GM18858 (cell line): ENCODE measurements around the gene TRIM28.

Experiments
- ATAC-seq: cut with Tn5 transposase; IDR thresholded peaks from one replicate; pipeline ENCODE4 v1.9.1; 2021; ENCODE audit not compliant: unreplicated experiment

TRIM28 gene

DNA sequence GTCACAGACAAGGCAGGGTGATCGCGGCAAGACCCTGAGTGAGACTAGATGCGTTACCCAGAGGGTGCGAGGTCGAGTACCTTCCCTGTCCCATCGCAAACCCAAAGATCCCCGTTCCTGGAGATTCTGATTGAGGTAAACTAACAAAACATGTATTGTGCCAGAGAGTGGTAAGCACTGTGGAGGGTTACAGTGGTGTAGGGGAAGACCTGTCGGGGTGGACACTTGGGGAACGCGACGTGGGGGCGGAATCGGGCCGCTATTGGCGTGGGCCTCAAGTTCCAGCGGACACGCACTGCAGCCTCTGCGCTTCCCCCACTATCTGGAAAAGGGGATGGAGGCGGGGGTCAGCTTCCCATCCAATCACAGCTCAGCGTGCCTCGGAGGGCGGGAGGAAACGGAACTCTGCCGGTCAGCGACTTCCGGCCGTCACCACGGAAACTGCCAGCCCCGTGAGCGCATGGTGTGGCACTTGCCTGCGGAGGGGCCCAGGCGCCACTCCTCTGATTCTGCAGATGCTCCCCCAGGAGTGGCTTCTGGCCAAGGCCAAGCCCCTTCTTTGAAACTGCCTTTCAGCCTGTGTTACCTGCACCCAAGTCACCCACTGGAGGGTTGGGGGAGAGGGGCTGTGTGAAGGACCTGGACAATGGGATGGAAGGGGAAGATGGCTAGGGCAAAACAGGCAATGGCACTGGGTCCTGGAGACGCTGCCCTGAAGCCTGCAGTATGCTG is 15.6 kb downstream of the TRIM28 start:
- no peak for ATAC-seq

DNA sequence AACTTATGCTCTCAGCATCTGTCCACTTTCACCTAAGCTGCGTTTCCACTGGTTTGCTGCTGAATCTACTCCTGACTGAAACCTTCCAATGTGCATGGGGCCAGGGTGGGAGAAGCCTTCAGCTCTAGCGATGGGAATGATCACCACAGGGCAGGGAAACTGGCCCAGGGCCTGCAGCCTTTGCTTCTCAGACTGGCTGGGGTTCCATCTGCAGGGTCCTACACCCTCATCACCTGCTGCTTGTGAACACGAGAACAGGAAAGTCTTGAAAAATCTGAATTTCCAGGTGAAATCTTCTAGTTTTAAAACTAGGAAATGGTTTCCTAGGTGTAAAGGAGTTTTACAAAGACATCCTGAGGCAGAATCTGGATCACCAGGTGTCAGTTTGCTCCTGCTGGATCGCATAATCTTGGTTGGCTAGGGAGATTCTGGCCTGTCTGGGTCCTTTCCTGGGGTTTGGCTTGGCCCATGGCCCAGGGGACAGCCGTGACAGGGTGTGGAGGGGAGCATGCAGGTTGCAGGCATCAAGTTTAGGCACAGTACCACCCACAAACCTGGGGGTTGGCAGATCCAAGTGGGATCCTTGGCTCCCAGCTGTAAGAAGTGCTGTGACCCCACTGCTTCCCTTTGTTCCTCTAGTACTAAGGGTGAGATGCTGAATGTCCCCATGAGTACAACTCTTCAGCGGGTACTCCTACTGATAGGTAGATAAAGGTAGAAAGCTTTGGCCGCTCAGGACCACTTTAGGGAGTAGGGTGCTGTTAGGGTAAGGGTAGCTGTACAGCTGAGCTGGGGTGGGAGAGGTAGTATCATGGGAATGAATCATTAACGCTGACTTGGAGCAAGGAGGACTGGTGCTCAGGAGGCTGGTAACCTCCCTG is 16.4 kb downstream of the TRIM28 start:
- no peak for ATAC-seq

DNA sequence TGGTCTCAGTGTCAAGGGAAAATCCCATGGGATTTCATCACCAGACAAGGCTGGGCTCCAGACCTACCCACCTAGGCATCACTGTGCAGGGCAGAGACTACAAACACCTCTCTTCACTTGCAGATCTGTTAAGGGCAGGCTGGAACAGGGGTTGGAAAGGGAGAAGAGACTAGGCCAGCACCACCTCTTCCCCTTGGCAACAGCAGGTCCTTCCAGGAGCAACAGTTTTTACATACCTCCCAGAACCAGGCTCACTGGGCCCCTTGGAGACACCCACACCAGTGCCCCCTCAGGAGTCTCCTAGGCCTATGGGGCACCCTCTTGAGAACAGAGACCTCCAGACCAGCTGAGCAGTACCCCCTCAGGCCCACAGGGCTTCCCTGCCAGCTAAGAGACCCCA is 17.1 kb downstream of the TRIM28 start:
- no peak for ATAC-seq

DNA sequence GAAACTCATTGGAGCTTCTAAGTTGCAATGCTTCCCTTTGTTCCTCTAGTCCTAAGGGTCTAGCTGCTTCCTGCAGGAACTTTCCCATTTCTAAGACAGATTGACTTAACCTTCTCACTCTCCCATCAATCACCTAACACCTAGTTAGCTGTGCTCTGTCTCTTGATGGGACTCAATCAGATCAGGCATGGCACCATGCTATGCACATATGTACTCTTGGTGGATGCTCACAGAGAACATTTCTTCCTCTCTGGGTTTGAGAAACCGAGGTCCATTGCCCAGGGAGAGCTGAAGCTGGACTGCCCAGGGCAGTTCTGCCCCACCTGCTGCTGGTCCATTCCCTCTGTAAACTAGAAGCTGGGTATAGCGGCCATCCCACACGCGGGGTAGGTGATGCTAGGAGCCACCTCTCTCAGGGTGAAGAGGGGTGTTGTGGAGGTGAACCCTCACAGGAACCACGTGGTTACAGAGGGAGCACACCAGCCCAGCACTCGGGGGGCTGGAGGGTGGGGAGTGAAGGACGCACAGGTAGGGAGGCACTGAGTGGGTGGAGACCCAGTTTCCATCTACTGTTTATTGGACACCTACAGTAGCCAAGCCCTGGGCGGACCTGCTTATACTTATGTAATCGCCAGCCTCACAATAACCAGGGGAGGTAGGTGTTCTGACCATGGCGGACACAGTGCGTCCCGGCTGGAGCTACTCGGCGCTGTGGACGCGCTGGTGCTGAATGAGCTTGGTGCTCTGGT is 17.7 kb downstream of the TRIM28 start:
- ATAC-seq = no peak

DNA sequence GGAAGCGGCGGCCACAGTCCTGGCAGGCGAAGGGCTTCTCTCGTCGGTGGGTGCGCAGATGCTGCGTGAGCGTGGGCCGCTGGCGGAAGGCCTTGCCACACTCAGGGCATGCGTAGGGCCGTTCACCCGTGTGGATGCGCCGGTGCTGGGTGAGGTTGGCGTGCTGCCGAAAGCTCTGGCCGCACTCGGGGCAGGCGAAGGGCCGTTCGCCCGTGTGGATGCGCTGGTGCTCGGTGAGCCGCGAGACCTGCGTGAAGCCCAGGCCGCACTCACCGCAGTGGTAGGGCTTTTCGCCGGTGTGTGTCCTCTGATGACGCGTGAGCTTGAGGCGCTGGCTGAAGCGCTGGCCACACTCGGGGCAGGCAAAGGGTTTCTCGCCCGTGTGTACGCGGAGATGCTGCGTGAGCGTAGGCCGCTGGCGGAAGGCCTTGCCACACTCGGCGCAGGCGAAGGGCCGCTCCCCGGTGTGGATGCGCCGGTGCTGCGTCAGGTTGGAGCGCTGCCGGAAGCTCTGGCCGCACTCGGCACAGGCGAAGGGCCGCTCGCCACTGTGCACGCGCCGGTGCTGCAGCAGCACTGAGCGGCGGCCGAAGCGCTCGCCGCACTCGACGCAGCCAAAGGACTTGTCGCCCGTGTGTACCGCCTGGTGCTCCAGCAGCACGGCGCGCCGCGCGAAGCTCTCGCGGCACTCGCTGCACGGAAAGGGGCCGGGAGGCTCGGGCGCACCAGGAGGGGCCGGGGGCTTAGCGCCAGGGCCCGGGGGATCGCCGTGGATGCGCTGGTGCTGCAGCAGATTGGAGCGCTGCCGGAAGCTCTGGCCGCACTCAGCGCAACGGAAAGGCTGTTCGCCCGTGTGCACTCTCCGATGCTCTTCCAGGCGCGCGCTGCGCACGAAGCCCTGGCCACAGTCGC is 18.5 kb downstream of the TRIM28 start:
- no peak for ATAC-seq

DNA sequence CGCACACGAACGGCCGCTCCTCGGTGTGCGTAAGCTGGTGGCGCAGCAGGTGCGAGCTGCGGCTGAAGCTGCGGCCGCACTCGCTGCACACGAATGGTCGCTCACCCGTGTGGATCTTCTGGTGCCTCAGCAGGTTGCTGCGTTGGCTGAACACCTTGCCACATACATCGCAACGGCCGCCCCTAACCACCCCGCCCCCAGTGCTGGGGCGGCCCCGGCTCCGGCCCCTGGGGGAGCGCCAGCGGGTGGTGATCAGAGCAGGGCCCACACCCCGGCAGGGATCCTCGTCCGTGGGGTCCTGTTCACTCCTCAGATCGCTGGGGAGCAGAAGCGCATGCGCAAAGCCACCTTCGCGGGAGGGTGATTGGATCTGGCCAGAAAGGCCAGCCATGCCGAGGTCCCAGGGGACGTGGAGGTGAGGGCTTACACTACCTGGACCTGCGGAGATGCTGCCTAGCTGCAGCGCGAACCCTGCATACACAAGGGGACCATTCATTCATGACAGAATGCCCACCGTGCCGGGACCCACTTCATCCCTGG is 19.2 kb downstream of the TRIM28 start:
- ATAC-seq = no peak

DNA sequence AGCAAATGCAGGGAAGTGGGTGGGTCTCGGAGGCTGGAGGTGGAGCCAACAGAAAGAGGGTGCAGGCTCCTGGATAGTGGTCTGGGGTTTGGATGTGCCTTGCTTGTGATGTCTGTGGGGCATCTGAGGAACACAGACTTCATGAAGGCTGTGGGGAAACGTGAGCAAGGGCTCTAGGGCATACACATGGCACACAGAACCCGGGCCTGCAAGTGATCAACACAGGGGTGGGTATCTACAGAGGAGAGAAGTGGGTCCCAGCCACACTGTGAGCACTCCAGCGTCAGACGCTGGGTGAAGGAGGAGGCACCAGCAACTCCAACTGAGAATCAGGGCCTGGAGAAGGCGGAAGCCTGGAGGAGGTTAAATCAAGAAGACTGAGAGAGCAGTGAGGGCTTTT is 20.0 kb downstream of the TRIM28 start:
- no peak for ATAC-seq

DNA sequence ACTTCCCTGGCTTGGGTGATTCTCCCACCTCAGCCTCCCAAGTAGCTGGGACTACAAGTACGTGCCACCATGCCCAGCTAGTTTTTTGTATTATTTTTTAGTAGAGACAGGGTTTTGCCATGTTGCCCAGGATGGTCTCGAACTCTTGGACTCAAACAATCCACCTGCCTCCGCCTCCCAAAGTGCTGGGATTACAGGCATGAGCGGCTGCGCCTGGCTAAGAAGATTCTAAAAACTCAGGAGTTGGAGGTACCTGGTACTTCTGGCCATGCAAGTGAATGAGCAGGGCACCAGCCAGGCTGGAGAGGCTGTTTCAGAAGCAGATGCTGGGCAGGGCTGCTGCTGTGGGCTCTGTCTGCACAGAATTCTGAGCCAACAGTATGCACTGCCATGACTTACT is 23.1 kb downstream of the TRIM28 start:
- no peak for ATAC-seq

DNA sequence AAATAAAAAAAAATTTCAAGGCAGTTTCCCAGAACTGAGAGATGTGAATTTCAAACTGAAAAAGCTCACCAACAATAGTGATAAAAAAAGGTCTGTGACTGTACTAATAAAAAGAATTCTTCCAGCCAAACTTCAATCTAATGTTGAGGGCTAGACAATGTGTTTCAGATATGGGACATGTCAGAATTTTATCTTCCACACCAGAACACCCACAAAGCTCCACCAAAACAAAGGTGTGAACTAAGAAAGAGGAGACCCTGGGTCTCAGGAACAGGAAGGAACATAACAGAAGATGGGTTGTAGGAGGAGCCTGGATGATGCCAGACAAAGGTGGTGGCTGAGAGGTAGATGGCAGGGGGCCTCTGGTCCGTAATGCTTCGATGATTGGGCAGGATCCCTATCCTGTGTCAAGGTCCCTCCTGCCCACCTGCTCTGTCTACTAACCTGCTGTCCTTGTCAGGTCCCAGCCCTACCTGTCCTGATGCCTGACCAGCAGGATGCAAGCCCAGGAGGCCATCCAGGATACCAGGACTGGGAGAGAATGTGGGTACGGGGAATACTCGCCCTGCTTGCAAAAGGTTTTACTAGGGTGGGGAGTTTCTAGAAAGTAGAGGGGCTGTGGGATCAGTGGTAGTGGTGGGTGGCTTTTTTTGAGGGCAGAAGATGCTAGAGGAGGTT is 24.7 kb downstream of the TRIM28 start:
- ATAC-seq = no peak

DNA sequence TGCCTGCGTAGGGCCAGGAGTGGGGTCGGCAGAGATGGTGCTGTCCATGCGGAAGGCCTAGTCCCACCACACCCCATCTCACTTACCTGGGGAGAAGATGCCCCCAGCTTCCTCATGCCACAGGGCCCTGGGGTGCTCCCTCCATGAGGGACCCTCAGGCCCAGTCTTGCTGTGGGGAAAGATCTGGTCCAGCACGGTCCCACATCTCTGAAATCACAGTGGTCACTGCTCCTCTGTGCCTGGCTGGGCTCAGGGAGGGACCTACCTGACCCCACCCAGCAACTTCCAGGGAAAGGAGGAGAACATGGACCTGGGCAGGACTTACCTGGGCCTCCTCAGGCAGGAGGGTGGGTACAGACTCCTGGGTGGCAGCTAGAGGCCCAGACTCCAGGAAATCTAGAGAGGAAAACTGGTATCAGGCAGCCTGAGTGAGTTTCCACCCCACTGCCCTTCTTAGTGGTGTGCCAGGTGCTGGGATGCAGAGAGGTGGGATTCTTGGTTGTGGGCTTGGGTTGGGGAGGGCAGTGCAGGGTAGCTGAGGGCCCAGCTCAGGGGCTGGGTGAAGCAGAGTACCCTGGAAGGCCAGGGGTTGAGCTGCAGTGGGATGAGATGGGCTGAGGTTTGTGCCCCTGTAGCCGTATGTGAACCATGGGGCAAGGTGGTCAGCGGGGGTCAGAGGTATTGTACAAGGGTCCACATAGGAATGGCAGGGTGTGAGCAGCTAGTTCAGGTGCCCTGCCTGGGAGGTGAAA is 25.5 kb downstream of the TRIM28 start:
- ATAC-seq = no peak

DNA sequence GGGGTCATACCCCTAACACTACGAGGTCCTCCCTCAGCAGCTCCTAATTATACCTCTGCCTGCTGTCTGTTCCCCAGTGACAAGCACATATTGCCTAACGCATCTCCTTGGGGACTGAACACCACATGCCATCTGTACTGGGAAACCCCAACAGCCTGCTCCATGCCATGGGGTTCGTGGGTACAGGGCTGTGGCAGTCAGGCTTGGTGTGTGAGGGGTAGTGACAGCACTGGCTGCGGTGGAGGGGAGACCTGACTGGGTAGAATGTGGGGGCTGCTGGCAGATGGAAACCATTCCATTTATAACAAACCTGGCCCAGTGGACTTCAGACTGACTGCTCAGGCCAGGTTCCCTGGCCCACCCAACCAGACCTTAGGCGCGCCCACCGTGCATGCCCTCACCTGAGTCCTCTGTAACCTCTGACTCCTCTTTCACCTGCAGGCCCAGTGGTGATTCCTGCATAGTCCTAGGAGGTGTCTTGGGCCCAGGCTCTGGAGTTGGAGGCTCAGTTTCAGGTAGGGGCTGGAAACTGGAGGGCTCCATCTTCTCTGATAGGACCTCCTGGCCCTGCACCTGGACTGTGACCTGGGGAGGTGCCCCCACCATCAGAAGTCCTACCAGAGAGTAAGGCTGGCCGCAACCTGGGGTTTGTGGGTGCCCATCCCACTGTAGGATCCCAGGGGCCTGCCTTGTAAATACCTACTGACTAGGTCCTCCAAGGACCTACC is 26.2 kb downstream of the TRIM28 start:
- ATAC-seq = no peak

DNA sequence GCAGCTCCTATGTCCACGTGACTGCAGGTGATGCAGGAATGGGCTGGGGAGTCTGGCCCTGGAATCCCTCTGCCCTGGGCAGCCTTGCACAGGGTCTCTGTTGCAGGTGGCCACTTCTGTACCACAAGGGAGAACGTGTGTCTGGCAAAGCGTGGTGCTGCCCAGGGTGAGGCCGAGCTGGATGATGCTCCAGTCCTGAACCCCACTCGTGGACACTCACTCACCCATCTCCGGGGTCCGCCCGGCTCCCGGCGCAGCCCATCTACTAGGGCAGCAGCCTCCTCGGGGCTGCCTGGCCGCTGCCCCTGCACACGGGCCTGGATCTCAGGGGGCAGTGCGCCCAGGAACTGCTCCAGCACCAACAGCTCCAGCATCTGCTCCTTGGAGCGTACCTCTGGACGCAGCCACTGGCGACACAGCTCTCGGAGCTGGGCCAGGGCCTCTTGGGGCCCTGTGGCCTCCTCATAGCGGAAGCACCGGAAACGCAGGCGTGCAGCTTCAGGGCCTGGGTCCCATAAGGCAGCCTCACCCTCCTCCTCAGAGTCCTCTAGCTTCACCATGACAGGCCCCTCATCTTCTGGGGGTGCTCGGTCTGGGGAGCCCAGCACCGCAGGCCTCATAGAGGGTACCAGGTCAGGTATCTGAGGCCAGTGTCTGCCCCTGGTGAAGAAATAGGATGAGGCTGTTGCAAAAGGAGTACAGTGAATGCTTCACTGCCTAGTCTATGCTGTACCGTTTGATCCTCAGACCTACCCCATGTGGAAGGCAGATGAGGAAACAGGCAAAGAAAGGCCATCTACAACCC is 27.1 kb downstream of the TRIM28 start:
- ATAC-seq = no peak

DNA sequence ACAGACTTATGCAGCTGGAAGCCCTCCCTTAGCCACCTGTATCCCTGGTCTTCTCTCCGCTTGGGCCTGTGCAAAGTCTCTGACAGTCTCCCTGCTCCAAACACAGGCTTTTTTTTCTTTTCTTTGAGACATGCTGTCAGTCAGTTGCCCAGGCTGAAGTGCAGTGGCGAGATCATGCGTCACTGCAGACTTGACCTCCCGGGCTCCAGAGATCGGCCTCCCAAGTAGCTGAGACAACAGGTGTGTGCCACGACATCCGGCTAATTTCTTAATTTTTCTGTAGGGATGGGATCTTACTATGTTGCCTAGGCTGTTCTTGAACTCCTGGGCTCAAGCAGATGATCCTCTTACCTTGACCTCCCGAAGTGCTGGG is 27.7 kb downstream of the TRIM28 start:
- no peak for ATAC-seq

DNA sequence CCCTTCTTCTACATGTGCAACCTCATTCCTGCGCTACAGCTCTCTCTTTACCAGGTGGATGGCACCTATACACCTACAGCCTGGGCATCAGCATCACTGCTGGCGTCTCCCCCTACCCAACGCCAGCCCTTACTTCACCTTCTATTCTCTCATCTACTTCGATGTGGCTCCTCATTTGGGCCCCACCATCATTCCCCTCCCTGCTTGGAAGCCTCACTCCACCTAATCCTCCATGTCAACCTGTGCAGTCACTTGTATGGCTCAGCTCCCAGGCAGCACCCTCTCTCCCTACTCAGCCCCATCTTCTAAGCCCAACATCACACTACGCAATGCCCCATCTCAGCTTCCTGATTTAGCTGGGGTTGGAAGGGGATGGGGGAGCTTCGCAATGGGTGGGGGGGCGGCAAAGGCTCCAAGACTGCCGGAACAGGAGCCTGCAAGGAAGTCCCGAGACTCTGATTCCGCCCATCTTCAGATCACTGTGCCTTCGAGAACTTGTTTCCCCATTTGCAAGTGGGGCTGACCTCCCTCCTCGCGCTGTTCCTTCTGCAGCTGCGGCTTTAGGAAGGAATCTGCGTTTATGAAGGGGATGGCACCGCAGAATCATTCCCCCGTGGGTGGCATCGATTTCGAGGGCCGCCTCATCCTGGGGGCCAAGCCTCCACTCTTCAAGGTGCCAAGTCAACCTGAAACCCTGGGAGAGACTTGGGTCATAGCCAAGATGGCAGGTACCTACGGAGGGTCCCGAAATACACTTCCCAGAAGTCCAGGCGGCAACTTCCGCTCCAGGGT is 28.4 kb downstream of the TRIM28 start:
- no peak for ATAC-seq

DNA sequence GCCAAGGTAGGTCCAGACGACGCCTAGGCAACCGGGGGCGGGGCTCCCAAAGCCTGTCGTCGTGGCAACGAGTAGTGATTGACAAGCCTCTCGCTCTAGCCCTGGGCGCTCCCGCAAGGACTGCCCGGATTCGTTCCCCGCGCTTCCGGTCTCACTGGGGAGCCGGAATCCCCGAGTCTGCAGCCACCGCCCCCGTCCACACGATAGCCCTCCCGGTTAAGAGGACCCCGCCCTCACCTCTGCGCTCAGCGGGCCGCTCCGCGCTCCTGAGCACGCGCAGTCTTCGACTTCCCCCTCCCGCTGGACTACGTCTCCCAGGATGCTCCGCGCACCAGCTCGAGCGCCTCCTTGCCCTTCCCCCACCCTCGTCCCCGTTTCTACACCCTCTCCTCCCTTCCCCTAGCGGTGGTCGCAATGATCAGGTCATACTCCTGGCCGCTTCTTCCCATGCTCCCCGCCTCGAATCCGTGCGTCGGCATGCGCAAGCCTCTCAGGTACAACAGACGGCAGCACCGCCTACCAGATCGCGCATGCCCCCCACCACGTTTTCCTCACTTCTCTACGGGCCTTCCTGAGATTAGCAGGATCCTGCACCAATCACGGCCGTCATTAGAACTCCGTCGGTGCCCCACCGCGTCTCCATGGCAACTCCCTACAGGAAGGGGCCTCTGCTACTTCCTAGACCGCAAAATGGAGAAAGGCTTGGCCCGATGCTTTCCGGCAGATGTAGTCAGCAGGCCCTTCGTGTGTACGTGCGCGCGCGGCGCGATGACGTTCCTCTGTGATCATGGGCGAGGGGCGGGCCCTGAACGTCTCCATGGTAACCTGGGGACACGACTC is 29.2 kb downstream of the TRIM28 start, which contains the start of gene MZF1:
Gene MZF1 (minus strand): TSS at position 518 of the 840 bp plus-strand sequence. CDS start 1,946 bp downstream, outside the sequence.
- ATAC-seq = peak; percentile 36

DNA sequence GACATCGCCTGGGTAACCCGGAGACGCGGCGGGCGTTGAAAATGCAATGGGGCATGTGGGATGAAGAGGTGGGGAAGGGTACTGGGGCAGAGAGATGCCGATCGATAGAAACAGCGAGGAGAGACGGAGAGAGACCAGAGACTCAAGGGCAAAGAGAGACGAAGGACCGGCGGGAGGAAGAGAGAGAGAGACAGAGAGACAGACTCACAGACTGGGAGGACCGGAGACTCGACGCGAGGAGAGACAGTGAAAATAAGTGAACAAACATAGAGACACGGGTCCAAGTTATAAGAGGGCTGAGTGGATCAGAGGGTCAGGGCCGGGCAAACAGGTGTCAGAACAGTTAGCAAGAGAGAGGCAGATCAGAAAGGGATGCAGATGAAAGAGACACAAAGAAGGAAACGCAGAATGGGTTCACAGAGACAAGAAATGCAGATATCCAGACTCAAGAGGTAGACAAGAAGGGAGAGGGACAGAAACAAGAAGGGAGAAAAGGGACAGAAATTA is 29.8 kb downstream of the TRIM28 start:
- no peak for ATAC-seq
